H9 (cell line): ENCODE results near the gene AMPD2. TPM values are rescaled to one million over a fixed set of nuclear protein-coding genes. Genes with fewer than 3 reads are reported as not detected.
"Not testable (repeated sequence)": the region's sequence is repeated elsewhere in the genome, so short reads cannot be mapped to it uniquely, and the experiment has no call there.

Experiments used
- DNase-seq: peaks from one replicate; pipeline ENCODE4 v3.0.0-alpha.2; 2017
- H2AFZ ChIP-seq: one replicate; pipeline ENCODE4 v1.6.1; 2013; ENCODE audit warnings: mild to moderate bottlenecking, low read length, control low read depth, moderate library complexity
- H2AK5ac ChIP-seq: 2 replicates; pipeline ENCODE4 v1.6.1; 2013; ENCODE audit warnings: low read length, control low read depth, mixed read lengths; ENCODE audit not compliant: insufficient read length
- H2BK120ac ChIP-seq: one replicate; pipeline ENCODE4 v1.6.1; 2013; ENCODE audit warnings: low read depth, mild to moderate bottlenecking, low read length, control low read depth, inconsistent platforms; ENCODE audit not compliant: poor library complexity, severe bottlenecking
- H2BK12ac ChIP-seq: 2 replicates; pipeline ENCODE4 v1.6.1; 2013; ENCODE audit warnings: low read length, control low read depth, mixed read lengths, low read depth; ENCODE audit not compliant: insufficient read length
- H2BK15ac ChIP-seq: 2 replicates; pipeline ENCODE4 v1.6.1; 2013; ENCODE audit warnings: low read depth, low read length, control low read depth
- H2BK20ac ChIP-seq: one replicate; pipeline ENCODE4 v1.6.1; 2013; ENCODE audit warnings: low read depth, mild to moderate bottlenecking, low read length, control low read depth, inconsistent platforms; ENCODE audit not compliant: poor library complexity, severe bottlenecking
- H2BK5ac ChIP-seq: 2 replicates; pipeline ENCODE4 v1.6.1; 2013; ENCODE audit warnings: low read length, control low read depth, mixed read lengths; ENCODE audit not compliant: insufficient read length
- H3K14ac ChIP-seq: 2 replicates; pipeline ENCODE4 v1.6.1; 2013; ENCODE audit warnings: low read length, control low read depth; ENCODE audit not compliant: insufficient read depth
- H3K18ac ChIP-seq: 2 replicates; pipeline ENCODE4 v1.6.1; 2013; ENCODE audit warnings: low read depth, mild to moderate bottlenecking, mixed read lengths, low read length, control low read depth; ENCODE audit not compliant: insufficient read length
- H3K23ac ChIP-seq: 2 replicates; pipeline ENCODE4 v1.6.1; 2013; ENCODE audit warnings: low read length, control low read depth, mixed read lengths, low read depth; ENCODE audit not compliant: insufficient read length
- H3K23me2 ChIP-seq: 2 replicates; pipeline ENCODE4 v1.6.1; 2013; ENCODE audit warnings: low read depth, mild to moderate bottlenecking, mixed read lengths, low read length, control low read depth; ENCODE audit not compliant: insufficient read length, poor library complexity, severe bottlenecking
- H3K27ac ChIP-seq: 2 replicates; pipeline ENCODE4 v1.5.1; 2013; ENCODE audit warnings: low read length, control low read depth, mixed read lengths, low read depth; ENCODE audit not compliant: insufficient read length
- H3K27me3 ChIP-seq: 2 replicates; pipeline ENCODE4 v1.6.1; 2013; ENCODE audit warnings: low read length, control low read depth, inconsistent platforms; ENCODE audit not compliant: insufficient read depth
- H3K4ac ChIP-seq: 2 replicates; pipeline ENCODE4 v1.6.1; 2013; ENCODE audit warnings: low read depth, mild to moderate bottlenecking, control low read depth, inconsistent platforms, low read length, moderate library complexity
- H3K4me1 ChIP-seq: 2 replicates; pipeline ENCODE4 v1.6.1; 2013; ENCODE audit warnings: low read length, control low read depth, inconsistent platforms; ENCODE audit not compliant: insufficient read depth
- H3K4me2 ChIP-seq: 2 replicates; pipeline ENCODE4 v1.6.1; 2013; ENCODE audit warnings: low read length, control low read depth, mixed read lengths; ENCODE audit not compliant: insufficient read length, insufficient read depth
- H3K56ac ChIP-seq: 2 replicates; pipeline ENCODE4 v1.6.1; 2013; ENCODE audit warnings: low read depth, mild to moderate bottlenecking, mixed read lengths, low read length, control low read depth; ENCODE audit not compliant: insufficient read length
- H3K79me1 ChIP-seq: 2 replicates; pipeline ENCODE4 v1.6.1; 2013; ENCODE audit warnings: low read depth, mild to moderate bottlenecking, moderate library complexity, low read length, control low read depth, inconsistent platforms; ENCODE audit not compliant: insufficient read depth, poor library complexity, severe bottlenecking
- H3K79me2 ChIP-seq: 2 replicates; pipeline ENCODE4 v1.6.1; 2013; ENCODE audit warnings: low read length, control low read depth, inconsistent platforms; ENCODE audit not compliant: insufficient read depth
- H3K9ac ChIP-seq: 2 replicates; pipeline ENCODE4 v1.6.1; 2013; ENCODE audit warnings: low read length, control low read depth, mixed read lengths; ENCODE audit not compliant: insufficient read length; ENCODE audit errors: extremely low read depth
- H3K9me3 ChIP-seq: one replicate; pipeline ENCODE4 v1.6.1; 2013; ENCODE audit warnings: low read depth, low read length, inconsistent platforms; ENCODE audit not compliant: control insufficient read depth
- H3T11ph ChIP-seq: one replicate; pipeline ENCODE4 v1.6.1; 2013; ENCODE audit warnings: mild to moderate bottlenecking, low read length, control low read depth, inconsistent platforms
- H4K20me1 ChIP-seq: one replicate; pipeline ENCODE4 v1.6.1; 2013; ENCODE audit not compliant: control insufficient read depth, insufficient read length, insufficient read depth
- H4K5ac ChIP-seq: 2 replicates; pipeline ENCODE4 v1.6.1; 2013; ENCODE audit warnings: low read depth, mild to moderate bottlenecking, mixed read lengths, low read length, control low read depth; ENCODE audit not compliant: insufficient read length
- H4K8ac ChIP-seq: replicated peaks from 2 replicates; pipeline ENCODE4 v1.6.1; 2013; ENCODE audit warnings: low read length, control low read depth, mixed read lengths, low read depth; ENCODE audit not compliant: insufficient read length
- H4K91ac ChIP-seq: 2 replicates; pipeline ENCODE4 v1.6.1; 2013; ENCODE audit warnings: low read depth, mild to moderate bottlenecking, moderate library complexity, mixed read lengths, low read length, control low read depth; ENCODE audit not compliant: insufficient read length
- H3K27ac Mint-ChIP-seq, 3 experiments: 2 replicates in 2 of 3; 3 replicates in 1 of 3; pipeline ENCODE4 v1.8.0; 2020 to 2021; ENCODE audit warnings: mixed read lengths in 3 of 3, mild to moderate bottlenecking in 1 of 3, moderate library complexity in 1 of 3
- H3K27me3 Mint-ChIP-seq: 2 replicates; pipeline ENCODE4 v1.8.0; 2021; ENCODE audit warnings: low read depth, mild to moderate bottlenecking, moderate library complexity, mixed read lengths
- H3K36me3 Mint-ChIP-seq, 3 experiments: 2 replicates in 2 of 3; 3 replicates in 1 of 3; pipeline ENCODE4 v1.8.0; 2020 to 2021; ENCODE audit warnings: low read depth in 3 of 3, mixed read lengths in 3 of 3; ENCODE audit not compliant: insufficient read depth in 1 of 3
- H3K4me1 Mint-ChIP-seq, 2 experiments: 2 replicates each; pipeline ENCODE4 v1.8.0; 2020; ENCODE audit warnings: mixed read lengths in 2 of 2
- H3K4me3 Mint-ChIP-seq, 2 experiments: 2 replicates in 1 of 2; 3 replicates in 1 of 2; pipeline ENCODE4 v1.8.0; 2020 to 2021; ENCODE audit warnings: mild to moderate bottlenecking in 2 of 2, mixed read lengths in 2 of 2, moderate library complexity in 1 of 2
- H3K9me3 Mint-ChIP-seq, 2 experiments: 2 replicates in 1 of 2; 3 replicates in 1 of 2; pipeline ENCODE4 v1.8.0; 2020; ENCODE audit warnings: mild to moderate bottlenecking in 2 of 2, mixed read lengths in 2 of 2, moderate library complexity in 1 of 2
- WGBS: extraction: QIAGEN DNeasy Blood & Tissue Kit; methylation state at CpG from one replicate; pipeline ENCODE4 v1.1.7; 2013; ENCODE audit warnings: missing lambda C conversion rate, low lambda C conversion rate, mixed read lengths; ENCODE audit not compliant: insufficient read length; ENCODE audit errors: extremely low coverage; 5-methylcytosine and 5-hydroxymethylcytosine counted together
- total RNA-seq: library from RNA; stranded (reverse); gene quantifications from 2 replicates; pipeline ENCODE4 v1.2.1, GENCODE V29; 2021
- TF ChIP-seq, protein P1 (sequence below): fragments of 200-600 bp; sonication (generic); conservative IDR thresholded peaks from 3 replicates; pipeline ENCODE4 v1.8.0; 2021; ENCODE audit warnings: antibody characterized with exemption, mild to moderate bottlenecking

The AMPD2 gene
- total RNA-seq, 1 experiment from 2014 or later, result 65.1 TPM

DNA sequence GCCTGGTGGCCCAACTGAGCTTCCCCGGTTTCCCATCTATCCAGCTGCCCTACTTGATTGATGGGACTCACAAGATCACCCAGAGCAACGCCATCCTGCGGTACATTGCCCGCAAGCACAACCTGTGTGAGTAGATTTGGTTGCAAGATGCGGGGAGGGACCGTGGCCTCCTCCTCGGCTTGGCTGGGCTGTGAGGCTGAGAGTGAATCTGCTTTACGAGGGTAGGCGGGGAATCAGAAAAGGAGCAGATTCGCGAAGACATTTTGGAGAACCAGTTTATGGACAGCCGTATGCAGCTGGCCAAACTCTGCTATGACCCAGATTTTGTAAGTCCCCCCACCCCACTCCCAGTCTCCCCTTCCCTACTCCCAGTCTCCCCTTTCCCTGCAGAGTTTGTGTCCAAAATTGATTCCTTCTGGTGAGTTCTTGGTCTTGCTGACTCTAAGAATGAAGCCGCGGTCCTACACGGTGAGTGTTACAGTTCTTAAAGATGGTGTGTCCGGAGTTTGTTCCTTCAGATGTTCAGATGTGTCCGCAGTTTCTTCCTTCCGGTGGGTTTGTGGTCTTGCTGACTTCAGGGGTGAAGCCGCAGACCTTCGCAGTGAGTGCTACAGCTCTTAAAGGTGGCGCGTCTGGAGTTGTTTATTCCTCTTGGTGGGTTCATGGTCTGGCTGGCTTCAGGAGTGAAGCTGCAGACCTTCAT lies 49.8 kb downstream of the AMPD2 start:
- Mint-ChIP-seq H3K4me1 (peaks cover 8 to 13% of the 10 kb centered on the region in 2 experiments; a peak in 3 of 4 replicates), H3K27ac (peak overlapping the region in 1 of 3 experiments; percentile 72; a peak in 3 of 7 replicates), H3K27me3 (peaks cover 8% of the 10 kb centered on the region), H3K4me3 (peak overlapping the region in 1 of 2 experiments; percentile 33; a peak in 1 of 5 replicates), H3K9me3 (peaks cover 0 to 2% of the 10 kb centered on the region in 2 experiments; a peak in 1 of 5 replicates), H3K36me3 (peaks cover 0 to 11% (median 0%) of the 10 kb centered on the region in 3 experiments; a peak in 2 of 7 replicates)
- peaks cover 3% of the 10 kb centered on the region for H3K23me2 ChIP-seq
- H4K91ac ChIP-seq, result no peak overlapping the region
- H4K20me1 ChIP-seq, result no peaks in the 10 kb centered on the region
- no peak for DNase-seq
- H3K14ac ChIP-seq, result no peak overlapping the region
- H3K23ac ChIP-seq, result no peak overlapping the region
- no CpG with 5 or more reads among the region's 22 CpGs for WGBS
- no peaks in the 10 kb centered on the region for H3K79me2 ChIP-seq
- H2BK15ac ChIP-seq, result no peak overlapping the region
- H3T11ph ChIP-seq, result no peak overlapping the region
- no peak overlapping the region for H3K4ac ChIP-seq
- no peak overlapping the region for H4K8ac ChIP-seq
- H3K56ac ChIP-seq, result no peak overlapping the region
- H2BK5ac ChIP-seq, result no peak overlapping the region
- H4K5ac ChIP-seq, result no peak overlapping the region
- H2AK5ac ChIP-seq, result no peak overlapping the region
- no peak overlapping the region for H3K27ac ChIP-seq
- H3K9ac ChIP-seq, result no peak overlapping the region
- H2AFZ ChIP-seq, result no peak overlapping the region
- no peak overlapping the region for H3K18ac ChIP-seq
- H3K9me3 ChIP-seq, result no peaks in the 10 kb centered on the region
- H3K4me1 ChIP-seq, result no peaks in the 10 kb centered on the region
- TF ChIP-seq, protein P1, sequence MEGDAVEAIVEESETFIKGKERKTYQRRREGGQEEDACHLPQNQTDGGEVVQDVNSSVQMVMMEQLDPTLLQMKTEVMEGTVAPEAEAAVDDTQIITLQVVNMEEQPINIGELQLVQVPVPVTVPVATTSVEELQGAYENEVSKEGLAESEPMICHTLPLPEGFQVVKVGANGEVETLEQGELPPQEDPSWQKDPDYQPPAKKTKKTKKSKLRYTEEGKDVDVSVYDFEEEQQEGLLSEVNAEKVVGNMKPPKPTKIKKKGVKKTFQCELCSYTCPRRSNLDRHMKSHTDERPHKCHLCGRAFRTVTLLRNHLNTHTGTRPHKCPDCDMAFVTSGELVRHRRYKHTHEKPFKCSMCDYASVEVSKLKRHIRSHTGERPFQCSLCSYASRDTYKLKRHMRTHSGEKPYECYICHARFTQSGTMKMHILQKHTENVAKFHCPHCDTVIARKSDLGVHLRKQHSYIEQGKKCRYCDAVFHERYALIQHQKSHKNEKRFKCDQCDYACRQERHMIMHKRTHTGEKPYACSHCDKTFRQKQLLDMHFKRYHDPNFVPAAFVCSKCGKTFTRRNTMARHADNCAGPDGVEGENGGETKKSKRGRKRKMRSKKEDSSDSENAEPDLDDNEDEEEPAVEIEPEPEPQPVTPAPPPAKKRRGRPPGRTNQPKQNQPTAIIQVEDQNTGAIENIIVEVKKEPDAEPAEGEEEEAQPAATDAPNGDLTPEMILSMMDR, result no peak
- no peaks in the 10 kb centered on the region for H3K27me3 ChIP-seq
- no peak overlapping the region for H2BK12ac ChIP-seq
- no peaks in the 10 kb centered on the region for H3K79me1 ChIP-seq
- no peak overlapping the region for H3K4me2 ChIP-seq
- H2BK120ac ChIP-seq, result no peak overlapping the region
- no peak overlapping the region for H2BK20ac ChIP-seq

DNA sequence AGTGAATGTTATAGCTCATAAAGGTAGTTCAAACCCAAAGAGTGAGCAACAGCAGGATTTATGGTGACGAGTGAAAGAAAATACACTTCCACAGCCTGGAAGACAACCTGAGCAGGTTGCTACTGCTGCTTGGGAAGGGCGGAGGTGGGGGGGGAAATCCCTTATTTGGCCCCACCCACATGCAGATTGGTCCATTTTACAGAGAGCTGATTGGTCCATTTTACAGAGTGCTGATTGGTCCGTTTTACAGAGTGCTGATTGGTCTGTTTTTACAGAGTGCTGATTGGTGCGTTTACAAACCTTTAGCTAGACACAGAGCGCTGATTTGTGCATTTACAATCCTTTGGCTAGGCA lies 50.3 kb downstream of the AMPD2 start:
- H3K4me3 Mint-ChIP-seq, result peak overlapping the region in 1 of 2 experiments; percentile 33; a peak in 1 of 5 replicates
- not testable (repeated sequence) for H2BK15ac ChIP-seq, H2BK12ac ChIP-seq, H3K4me2 ChIP-seq, H3K23me2 ChIP-seq, H3K56ac ChIP-seq, H2BK120ac ChIP-seq, H3K27me3 Mint-ChIP-seq, H3K27ac ChIP-seq, H3T11ph ChIP-seq, H3K79me2 ChIP-seq, H2BK20ac ChIP-seq, H3K9ac ChIP-seq, H2AFZ ChIP-seq, H4K8ac ChIP-seq, H3K23ac ChIP-seq, H3K4ac ChIP-seq, H2AK5ac ChIP-seq, H4K5ac ChIP-seq, H3K27me3 ChIP-seq, H4K20me1 ChIP-seq, H3K79me1 ChIP-seq, H2BK5ac ChIP-seq, H3K9me3 ChIP-seq, H3K14ac ChIP-seq, H3K9me3 Mint-ChIP-seq, H4K91ac ChIP-seq, H3K18ac ChIP-seq, DNase-seq, H3K4me1 ChIP-seq
- peaks cover 0 to 11% (median 0%) of the 10 kb centered on the region in 3 experiments; a peak in 2 of 7 replicates for H3K36me3 Mint-ChIP-seq
- H3K27ac Mint-ChIP-seq, result peak overlapping the region in 1 of 3 experiments; percentile 72; a peak in 3 of 7 replicates
- peaks cover 8 to 13% of the 10 kb centered on the region in 2 experiments; a peak in 3 of 4 replicates for H3K4me1 Mint-ChIP-seq
- WGBS, result no CpG with 5 or more reads among the region's 5 CpGs
